Right ventricle myocardium superior (tissue), 1 donor: ENCODE measurements around the gene TSC22D1. TPM values are rescaled to one million over a fixed set of nuclear protein-coding genes. Genes with fewer than 3 reads are reported as not detected.
"Not testable (repeated sequence)": the region's sequence is repeated elsewhere in the genome, so short reads cannot be mapped to it uniquely, and the experiment has no call there.

Experiments used
- ATAC-seq: fragments of 200-7000 bp; cut with Tn5 transposase; one replicate; pipeline ENCODE4 v1.9.1; 2020; ENCODE audit warnings: mild to moderate bottlenecking; ENCODE audit not compliant: poor library complexity
- DNase-seq: peaks from one replicate; pipeline ENCODE4 v3.0.0-alpha.2; 2020
- intact Hi-C: fragments of 100-400 bp; cut with DNase I; formaldehyde crosslinking; loops from one replicate; pipeline ENCODE4 v1.11.2; 2022
- total RNA-seq: library from RNA; stranded (reverse); fragmentation: NEBNext Ultra II Directional; extraction: Animal tissue kit (Norgen Biotek cat#: 25700); gene quantifications from one replicate; pipeline ENCODE4 v1.2.1, GENCODE V29; 2021
- donor health status: DM: no; HTN: yes; CAD: no; lungs with severe emphysema.

The TSC22D1 gene
- total RNA-seq, 1 donor from 2014 or later: 223 TPM

GRCh38 chr13:44575035-44575434, 1.1 kb downstream of the TSC22D1 start:
- no peak for DNase-seq
- no peak for ATAC-seq
- intact Hi-C loops: no loop called here

GRCh38 chr13:44574466-44574855, 1.7 kb downstream of the TSC22D1 start:
- no peak for ATAC-seq
- intact Hi-C loops: no loop called here

GRCh38 chr13:44573790-44574465, 2.2 kb downstream of the TSC22D1 start:
- no peak for DNase-seq
- intact Hi-C loops: no loop called here
- no peak for ATAC-seq

More at GRCh38 chr13:44574466-44574855, 1.7 kb downstream of the TSC22D1 start:
- DNase-seq: no peak

- intact Hi-C loops: no loop called here
- no peak for ATAC-seq
Measured at GRCh38 chr13:44573071-44573470, 3.1 kb downstream of the TSC22D1 start.

GRCh38 chr13:44566601-44567000, 9.5 kb downstream of the TSC22D1 start:
- intact Hi-C loops: no loop called here
- no peak for ATAC-seq
- DNase-seq: no peak

More at GRCh38 chr13:44573071-44573470, 3.1 kb downstream of the TSC22D1 start:
- no peak for DNase-seq

GRCh38 chr13:44565881-44566280, 10.2 kb downstream of the TSC22D1 start:
- intact Hi-C loops: no loop called here
- DNase-seq: no peak
- no peak for ATAC-seq

GRCh38 chr13:44564936-44565335, 11.2 kb downstream of the TSC22D1 start:
- DNase-seq: no peak
- intact Hi-C loops: no loop called here
- ATAC-seq: no peak

GRCh38 chr13:44562853-44563252, 13.3 kb downstream of the TSC22D1 start:
- not testable (repeated sequence) for DNase-seq

GRCh38 chr13:44561351-44561750, 14.8 kb downstream of the TSC22D1 start:
- DNase-seq (no peak), ATAC-seq (no peak)
- intact Hi-C loops: no loop called here

More at GRCh38 chr13:44562853-44563252, 13.3 kb downstream of the TSC22D1 start:
- intact Hi-C loops, ATAC-seq: not testable (repeated sequence)

- intact Hi-C loops: no loop called here
- DNase-seq (no peak), ATAC-seq (no peak)
Measured at GRCh38 chr13:44557986-44558385, 18.1 kb downstream of the TSC22D1 start.

- intact Hi-C loops: no loop called here
Measured at GRCh38 chr13:44555207-44555606, 20.9 kb downstream of the TSC22D1 start.

GRCh38 chr13:44549476-44549875, 26.7 kb downstream of the TSC22D1 start:
- no peak for ATAC-seq
- intact Hi-C loops: no loop called here
- no peak for DNase-seq

More at GRCh38 chr13:44555207-44555606, 20.9 kb downstream of the TSC22D1 start:
- DNase-seq (no peak), ATAC-seq (no peak)

- intact Hi-C loops: no loop called here
- DNase-seq (no peak), ATAC-seq (no peak)
Measured at GRCh38 chr13:44546164-44546563, 30.0 kb downstream of the TSC22D1 start.

- DNase-seq (no peak), ATAC-seq (no peak)
- intact Hi-C loops: no loop called here
Measured at GRCh38 chr13:44543369-44543768, 32.8 kb downstream of the TSC22D1 start.

GRCh38 chr13:44542361-44542760, 33.8 kb downstream of the TSC22D1 start:
- intact Hi-C loops: no loop called here
- DNase-seq (no peak), ATAC-seq (no peak)

- no peak for DNase-seq
- ATAC-seq: no peak
- intact Hi-C loops: no loop called here
Measured at GRCh38 chr13:44541601-44542000, 34.5 kb downstream of the TSC22D1 start.

GRCh38 chr13:44540761-44541434, 35.2 kb downstream of the TSC22D1 start:
- ATAC-seq (no peak), DNase-seq (no peak)
- intact Hi-C loops: no loop called here

- intact Hi-C loops: no loop called here
- DNase-seq: no peak
- ATAC-seq: no peak
Measured at GRCh38 chr13:44537248-44537647, 38.9 kb downstream of the TSC22D1 start.

GRCh38 chr13:44523146-44524015, 52.7 kb downstream of the TSC22D1 start:
- intact Hi-C loops: no loop called here
- DNase-seq (no peak), ATAC-seq (peak; percentile 39)
